NAMALWA (cell line): ENCODE results near the gene EFNA5.
A peak's percentile ranks its signal among the peaks of the same experiment; 100 is the strongest.

ENCODE experiments used
- DNase-seq: peaks from one replicate; pipeline ENCODE4 v3.0.0-alpha.2; 2015; ENCODE audit warnings: low spot score

Gene EFNA5

DNA sequence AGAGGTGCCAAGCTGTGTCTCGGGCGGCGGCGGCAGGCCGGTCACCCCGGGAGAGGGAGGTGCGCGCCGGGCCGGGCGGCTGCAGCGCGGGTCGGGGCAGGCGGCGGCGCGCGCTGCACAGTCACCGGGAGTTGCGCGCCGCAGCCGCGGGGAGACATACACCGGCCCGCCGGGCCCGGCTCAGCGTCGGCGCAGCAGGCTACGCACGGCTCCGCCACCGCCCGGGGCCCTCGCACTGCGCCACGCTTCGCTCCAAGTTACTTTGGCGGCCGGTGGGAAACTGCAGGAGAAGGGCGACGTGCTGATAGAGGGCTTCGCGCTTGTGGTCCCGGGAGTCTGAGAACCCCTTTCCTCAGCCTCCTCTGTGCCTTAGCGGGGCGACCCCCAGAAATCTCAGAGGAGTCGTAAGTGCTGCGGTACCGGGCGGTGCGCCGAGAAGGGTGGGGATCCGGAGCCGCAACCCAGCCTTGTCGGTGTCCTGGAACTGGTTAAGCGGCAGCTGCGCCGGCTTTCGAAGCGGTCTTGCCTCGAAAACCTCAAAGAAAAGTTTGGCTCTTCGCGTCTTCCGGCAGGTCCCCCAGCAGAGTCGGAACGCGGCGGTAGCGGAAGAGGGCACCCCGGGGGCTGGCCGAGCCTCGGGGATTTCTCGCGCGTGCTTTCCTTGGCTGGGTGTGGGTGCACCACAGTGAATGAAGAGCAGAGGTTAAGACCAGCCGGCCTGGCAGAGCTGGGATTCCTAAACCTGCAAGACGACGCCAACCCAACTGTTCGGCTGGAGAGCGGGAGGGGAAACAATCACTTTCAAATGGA, at the start of gene EFNA5:
EFNA5 (minus strand) TSS at position 6 of the 810 bp plus-strand sequence.
- peak; percentile 75 for DNase-seq

DNA sequence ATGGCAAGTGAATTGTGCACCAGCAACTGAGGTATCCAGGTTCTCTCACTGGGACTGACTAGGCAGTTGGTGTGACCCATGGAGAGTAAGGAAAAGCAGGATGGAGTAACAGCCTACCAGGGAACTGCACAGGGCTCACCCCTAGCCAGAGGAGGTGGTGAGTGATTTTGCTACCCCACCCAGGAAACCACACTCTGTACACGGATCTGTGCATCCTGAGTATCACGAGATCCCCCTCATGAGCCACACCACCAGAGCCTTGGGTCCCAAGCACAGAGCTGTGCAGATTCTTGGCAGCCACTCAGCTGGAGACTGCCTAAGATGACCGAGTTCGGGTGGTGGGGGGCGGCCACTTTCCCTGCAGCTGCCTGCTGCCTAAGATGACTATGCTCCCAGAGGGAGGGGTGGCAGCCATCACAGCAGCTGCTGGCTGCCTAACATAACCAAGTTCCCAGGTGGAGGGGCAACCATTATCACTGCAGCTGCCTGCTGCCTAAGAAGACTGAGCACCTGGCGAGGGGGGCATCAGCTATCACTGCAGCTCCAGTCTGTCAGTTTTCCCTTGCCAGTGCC, 48.4 kb upstream of the EFNA5 start:
- DNase-seq: no peak

DNA sequence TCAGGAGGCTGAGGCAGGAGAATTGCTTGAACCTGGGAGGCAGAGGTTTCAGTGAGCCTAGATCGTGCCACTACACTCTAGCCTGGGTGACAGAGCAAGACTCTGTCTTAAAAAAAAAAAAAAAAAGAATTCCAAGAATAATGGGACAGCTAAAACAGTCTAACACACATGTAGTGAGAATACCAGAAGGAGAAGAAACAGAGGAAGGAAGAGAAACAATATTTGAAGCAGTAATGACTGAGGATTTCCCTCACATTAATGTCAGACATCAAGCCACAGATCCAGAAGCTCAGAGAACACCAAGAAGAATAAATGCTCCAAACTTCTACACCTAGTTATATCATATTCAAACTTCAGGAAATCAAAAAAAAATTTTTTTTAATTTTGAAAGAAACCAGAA, 47.1 kb upstream of the EFNA5 start:
- no peak for DNase-seq

DNA sequence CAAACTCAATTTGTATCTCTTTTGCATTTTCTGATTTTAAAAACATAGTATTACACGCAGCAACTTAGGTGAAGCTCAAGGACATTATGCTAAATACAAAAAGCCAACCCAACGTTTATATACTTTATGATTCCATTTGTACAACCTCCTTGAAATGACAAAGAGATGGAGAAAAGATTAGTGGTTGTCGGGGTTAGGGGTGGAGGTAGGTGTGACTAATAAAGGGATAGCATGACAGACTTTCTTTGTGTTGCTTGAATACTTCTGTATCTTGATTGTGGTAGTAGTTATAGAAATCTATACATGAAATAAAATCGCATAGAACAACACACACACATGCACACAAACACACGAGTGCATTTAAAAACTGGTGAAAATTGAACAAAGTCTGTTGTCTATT, 42.5 kb upstream of the EFNA5 start:
- no peak for DNase-seq

DNA sequence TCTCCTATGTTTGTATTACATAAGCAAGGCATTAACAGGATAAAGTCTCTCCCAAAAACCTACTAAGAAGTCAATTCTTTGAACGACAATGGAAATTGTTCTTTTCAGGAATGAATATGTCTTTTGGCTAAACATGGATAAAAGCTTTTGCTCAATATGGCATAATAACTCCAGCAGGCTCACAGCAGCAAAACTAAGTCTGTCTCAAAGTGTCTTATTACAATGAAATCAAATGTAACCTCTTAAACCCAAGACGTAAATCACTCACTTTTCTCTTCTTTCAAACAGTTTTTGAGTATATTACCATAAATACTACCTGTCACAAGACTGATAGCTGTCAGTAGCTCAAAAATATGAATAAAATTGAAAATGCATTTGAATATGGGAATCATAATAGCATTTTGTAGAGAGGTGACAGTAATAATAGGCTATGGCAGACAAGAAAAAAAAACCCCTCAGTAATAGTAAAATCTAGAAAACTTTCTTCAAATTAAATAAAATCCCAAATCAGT, 41.7 kb upstream of the EFNA5 start:
- no peak for DNase-seq

DNA sequence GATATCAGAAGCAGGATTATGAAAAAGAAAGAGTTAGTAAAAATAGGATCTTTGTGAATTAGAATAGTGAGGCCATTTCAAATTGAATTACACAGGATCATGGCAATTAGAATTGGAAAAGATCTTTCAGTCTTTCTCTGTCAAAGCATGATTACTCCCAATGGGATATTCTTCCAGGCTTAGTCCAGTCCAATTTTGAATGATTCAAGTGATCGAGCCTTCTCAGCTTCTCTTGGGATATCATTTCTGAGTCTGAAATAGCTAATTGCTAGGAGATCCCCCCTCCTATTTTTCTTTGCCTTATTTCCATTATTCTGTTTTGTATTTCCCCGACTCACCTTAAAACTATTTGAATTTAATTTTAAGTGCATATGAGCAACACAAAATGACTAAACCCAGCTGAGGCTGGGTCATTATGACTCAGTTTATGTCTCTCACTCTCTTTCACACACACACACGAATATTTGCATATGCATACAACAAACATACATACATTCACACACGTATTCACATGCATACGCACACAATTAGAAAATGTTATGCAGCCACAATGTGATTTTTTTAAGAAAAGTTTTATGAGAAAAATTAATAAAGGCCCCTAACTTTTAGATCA, 34.8 kb upstream of the EFNA5 start:
- DNase-seq: no peak

DNA sequence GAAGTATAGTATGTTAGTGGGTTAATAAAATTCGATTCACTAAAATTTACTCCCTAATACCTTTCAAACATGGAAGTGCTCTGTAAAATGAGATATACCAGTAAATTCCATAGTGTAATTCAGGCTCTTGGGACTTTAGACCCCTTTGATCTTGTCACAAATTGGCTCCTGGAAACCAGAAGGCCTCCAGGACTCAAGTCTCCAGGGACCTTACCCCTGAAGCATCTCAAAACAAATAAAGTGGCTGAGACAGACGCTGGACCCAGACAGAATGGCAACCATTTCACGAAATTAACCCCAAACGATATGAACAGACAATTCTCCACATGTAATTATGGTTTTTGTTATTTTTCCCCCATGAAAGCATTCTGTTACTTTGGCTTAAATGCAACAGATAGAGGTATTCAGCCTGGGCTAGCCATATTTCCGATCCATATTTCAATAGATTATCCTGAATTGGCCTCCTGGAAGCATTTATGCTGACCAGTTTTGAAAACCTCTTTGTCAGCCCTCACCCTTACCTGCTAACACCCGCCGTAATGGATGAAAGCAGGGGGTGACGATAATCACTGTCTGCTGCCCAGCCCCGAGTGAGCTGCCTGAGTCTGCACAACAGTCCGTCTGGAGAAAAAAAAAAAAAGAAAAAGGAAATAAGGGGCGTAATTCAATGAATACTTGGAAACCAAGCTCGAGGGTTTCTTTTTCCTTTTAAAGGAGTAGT, 34.1 kb upstream of the EFNA5 start:
- DNase-seq: no peak

DNA sequence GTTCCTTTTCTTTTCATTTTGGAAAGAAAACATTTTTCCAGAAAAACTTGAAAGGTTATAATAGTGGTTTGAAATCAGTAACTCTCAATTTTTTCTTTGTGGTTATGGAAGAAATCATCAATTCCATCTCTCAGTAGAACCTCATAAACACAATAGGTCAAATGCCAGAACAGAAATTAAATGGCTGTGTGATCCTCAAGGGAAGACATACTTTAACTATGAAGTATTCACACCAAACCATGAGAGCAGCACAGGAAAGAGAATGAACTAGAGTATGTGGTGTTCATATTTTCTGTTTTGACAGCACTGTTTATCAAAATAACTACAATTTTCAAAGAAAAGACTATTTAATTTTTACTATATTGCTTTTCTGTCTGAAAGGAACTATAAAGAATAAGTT, 29.7 kb upstream of the EFNA5 start:
- DNase-seq: no peak

DNA sequence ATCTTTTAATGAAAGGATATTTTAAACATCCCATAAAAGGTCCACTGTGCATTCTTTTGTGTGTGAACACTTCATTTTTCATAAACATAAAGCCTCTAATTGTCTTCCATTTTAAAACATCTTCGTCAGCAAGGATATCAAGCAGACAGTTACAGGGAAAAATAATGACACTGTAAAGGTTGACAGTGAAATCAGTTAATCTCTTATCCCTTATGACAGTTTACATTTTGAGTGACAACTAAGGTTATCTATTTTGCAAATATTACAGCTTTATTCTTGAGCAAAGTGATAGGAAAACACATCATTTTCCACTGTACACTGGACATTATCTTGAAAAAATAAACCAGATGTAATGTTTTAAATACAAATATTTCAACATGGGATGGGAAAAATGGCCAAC, 28.7 kb upstream of the EFNA5 start:
- no peak for DNase-seq

DNA sequence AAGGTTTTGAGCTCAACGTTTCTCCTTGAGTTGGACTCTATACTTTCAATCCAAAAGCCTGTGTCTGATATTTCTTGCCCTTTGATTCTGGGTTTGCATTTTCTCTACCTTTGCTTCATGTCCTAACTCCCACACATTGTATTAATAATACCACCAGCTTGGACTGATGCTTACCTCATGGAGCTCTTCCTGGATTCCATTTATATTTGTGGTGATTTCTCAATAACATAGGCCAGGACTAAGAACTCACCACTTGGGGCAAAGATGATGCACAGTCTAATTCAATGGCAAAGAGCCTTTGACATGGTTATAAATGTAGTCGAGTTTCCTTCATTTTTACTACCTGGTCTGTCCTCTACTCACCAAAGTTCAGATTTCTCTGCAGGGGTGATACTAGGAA, 27.5 kb upstream of the EFNA5 start:
- DNase-seq: no peak

DNA sequence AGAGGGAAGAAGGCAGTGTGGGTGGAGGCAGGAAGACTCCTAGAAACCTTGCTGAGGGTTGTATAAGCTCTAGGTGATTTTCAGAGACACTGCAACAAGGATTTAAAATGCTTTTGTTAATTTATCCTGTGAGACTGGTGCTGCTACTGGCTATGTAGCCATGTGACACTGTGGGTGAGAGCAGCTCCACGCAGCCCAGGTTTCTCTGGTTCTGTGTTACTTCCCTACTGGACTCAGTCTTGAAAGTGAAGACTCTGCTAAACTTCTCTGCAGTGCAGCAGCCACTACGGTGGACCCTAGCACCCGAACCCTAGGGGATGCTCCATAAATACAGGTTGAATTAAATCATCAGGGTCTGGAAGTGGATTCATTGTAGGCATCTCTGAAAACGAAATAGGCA, 25.8 kb upstream of the EFNA5 start:
- no peak for DNase-seq

DNA sequence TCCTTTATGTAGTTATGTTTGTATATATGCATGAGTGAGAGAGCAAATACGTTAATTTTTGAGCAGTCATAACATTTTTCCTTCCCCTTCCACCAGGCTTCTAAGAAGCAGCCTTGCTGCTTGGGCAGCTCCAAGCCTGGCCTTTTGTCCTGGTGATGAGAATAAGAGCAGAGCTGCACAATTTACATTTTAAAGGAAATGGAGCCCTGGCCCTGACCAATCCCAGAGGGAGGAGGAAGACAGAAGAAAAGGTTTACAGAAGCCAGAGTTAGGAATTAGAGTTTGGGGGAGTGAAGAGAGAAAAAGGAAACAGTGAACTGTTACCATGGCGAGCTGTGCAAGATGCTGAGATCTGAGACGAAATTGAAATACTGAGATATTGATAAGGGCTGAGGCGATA, 25.3 kb upstream of the EFNA5 start:
- no peak for DNase-seq

DNA sequence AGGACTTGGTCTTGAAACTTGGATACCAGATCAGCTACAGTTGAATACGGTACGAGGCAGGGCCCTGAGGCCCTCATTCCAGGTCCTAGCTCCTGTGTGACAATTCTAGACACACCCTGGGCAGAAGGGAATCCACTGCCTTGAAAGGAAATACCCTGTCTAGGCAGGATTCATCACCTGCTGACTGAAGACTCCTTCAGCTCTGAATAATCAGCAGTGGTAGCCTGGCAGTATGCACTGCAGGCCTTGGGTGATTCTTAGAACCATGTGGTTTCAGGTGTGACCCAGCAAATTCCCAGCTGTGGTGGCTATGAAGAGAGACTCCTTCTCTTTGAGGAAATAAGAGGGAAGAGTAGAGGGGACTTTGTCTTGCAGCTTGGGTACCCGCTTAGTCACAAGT, 17.2 kb upstream of the EFNA5 start:
- DNase-seq: no peak

DNA sequence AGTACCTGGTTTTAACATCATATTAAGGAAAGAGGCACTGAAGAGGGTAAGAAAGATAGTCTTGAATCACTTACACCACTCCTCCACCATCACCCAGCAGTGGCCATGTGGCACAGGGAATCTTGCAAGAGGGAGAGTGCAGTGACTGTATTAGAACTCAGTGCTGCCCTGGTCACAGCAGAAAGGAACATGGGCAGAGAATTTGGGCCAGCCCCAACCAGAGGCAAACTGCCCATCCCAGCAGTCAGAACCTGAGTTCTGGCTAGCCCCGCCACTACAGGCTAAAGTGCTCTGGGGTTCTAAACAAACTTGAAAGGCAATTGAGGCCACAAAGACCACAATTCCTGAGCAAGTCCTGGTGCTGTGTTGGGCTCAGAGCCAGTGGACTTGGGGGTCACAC, 16.7 kb upstream of the EFNA5 start:
- DNase-seq: no peak

DNA sequence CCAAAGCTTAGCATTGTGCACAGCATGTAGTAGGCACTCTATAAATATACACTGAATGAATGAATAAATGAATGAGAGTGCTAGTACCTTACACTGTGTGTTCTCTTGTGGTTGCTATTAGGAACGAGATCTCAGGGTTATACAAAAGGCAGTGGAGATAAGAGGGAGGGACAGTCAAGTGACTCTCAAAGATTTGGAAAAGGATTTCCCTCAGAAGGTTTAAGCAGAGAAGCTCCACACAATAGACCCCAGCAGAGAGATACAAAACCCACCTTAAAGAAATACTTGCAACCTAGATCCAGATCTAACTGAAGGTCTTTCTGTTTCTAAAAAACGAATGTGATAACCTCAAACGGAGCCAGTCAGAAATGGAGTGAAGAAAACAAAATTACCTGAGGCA, 11.8 kb upstream of the EFNA5 start:
- DNase-seq: no peak

DNA sequence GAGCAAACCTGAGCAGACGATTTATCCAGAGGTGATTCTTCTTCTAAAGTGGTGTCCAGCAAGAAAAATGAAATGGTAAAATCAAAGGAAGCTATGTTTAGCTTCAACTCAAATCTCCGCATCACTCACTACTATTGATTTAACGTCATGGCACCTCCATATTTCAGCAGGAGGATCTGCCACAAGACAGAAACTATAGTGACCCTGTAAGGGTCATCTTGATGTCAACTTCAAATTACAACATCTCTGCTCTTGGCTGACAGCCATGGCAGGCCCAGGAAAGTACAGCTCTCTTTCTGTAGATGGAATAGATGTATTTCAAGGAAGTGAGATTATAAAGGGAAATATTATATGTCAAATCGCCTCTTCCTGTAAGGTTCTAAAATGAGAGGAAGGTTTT, 10.1 kb upstream of the EFNA5 start:
- no peak for DNase-seq

DNA sequence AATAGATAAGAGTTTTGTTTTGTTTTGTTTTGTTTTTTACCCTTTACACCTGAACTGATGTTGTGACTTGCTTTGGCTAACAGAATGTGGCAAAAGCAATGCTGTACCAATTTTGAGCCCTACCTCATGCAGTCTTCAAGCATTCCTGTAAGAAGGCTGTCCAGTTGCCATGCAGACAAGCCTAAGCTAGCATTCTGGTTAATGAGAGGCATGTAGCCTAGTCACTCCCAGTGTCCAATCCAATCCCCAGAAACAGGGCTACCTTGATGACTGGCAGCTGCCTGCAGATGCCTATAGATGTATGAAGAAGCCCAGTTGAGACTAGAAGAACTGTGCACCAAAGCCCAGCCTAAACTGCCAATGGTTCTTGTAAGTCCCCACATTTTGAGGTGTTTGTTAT, 9.4 kb upstream of the EFNA5 start:
- no peak for DNase-seq

DNA sequence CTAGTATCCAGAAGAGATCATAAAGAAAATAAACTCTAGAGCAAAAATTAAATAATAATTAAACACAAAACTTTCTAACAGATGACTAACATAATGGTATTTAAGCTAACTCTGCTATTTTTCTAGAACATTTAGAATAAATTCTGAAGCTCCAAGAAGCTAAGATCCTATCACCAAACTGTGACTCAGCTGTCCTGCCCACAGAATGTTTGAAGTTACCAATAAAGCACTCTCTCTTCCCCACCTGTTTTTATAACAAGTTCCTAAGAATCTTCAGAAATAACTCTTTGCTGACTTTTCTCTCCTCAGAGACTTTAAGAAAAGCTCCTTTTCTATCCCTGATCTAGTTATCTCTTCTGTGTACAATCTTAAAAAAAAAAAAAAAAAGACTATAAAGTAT, 6.0 kb upstream of the EFNA5 start:
- no peak for DNase-seq

DNA sequence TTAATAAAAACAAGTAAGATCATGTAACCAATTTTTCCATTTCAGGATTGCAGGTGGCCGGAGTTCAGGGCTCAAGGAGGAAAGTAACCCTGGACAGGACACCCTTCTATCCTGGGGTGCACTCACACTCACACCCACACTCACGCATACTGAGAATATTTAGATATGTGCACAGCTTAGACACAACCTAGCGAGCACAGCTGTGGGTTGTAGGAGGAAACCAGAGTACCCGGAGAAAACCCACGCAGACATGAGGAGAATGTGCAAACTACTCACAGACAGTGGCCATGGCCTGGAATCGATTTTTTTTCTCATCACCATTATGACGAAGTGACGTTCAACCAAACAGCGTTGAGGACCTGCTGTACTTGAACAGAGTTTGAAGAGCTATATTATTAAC, 4.5 kb upstream of the EFNA5 start:
- DNase-seq: no peak

DNA sequence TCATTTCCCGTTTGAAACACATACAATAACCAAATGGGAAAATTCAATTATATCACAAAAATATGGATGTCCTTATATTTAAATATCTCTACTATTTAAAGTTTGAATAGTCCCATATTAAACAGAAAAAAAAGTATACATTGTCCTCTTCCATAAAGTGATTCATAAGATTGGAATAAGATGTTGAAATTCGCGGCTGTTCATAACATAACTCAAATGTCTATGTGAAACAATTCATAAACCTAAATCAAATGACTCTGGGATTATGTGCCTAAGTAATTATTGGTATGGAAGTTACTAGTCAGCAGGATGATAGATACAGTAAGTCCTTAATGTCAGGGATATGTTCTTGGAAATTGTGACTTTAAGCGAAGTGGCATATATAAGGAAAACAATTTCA, 3.9 kb upstream of the EFNA5 start:
- no peak for DNase-seq

DNA sequence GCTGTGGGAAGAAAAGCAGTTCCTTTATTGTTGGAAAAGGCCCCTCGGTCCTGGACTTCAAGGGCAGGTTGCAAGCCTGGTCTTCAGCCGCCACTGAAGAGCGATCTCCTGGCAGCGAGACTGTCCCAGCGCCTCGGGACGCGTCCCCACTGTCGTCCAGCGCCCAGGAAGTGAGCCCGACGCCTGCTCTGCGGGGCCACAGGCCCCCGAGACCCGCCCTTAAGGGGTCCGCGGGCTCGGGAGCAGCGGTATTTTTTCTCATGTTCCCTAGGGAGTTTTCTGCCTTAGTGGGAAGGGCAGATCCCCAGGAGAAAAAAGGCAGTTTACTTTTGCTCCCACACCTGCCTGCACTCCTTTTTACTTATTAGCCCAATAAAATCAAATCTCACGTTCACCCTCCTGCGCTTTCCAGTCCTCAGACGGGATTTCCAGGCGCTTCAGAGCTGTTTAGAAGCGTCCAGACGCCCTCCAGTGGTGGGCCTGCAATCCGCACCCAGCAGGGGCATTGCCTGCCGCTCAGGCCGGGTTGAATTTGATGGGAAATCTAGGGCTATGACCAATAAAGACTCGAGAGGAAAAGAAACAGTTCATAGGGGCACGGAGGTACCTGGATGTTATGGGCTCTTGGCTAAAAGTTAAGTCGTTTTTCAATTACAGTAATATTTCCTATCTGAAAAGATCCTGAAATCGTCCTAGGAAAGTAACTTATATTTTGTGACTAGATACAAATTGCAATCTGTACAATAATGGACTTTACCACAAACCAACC, 2.8 kb upstream of the EFNA5 start:
- peak; percentile 94 for DNase-seq

DNA sequence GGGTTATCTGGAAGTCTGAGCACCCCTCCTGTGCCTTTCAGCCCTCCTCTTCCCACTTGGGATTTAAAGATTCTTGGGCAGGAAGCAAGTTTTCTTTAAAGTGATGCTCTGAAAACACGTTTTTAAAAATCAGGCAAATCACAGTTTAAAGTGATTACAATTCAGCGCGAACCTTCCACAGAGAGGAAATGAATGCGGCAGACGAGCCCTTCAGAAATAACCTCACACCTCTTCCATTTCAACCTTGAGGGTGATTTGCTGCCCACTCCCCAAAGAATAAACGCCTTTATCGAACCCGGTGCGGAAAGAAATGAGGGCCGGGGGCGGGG, 2.3 kb upstream of the EFNA5 start:
- peak; percentile 56 for DNase-seq
